ENCODE results near the gene MANEA.

DNA sequence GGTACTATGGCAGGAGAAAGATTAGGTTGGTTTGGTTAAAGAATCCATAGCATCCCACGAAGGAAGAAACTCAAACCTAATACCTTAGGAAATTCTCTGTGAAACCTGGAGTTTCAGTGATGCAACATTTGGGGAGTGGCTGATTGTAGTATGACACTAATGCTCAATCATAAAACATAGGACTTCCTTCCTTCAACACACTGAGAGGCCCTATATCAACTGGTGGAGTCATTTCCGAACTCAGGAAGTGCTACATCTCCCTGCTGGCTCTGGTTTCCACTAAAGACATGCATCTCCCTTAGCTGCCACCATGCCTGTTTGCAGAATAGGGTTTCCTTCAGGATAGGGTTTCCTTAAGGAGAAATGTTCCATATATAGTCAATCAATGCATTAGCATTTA is 5.2 kb upstream of the MANEA start:
- TF ChIP-seq CTCF (IDR thresholded peaks at IDR 0.05) (no peak), POLR2A (IDR thresholded peaks at IDR 0.05) (no peak), EP300 (IDR thresholded peaks at IDR 0.05) (no peak)
